Nephron (organoid): ENCODE results near the gene ARHGAP31.
A peak's percentile ranks its signal among the peaks of the same experiment; 100 is the strongest.

Experiments
- H3K27ac Mint-ChIP-seq, 3 experiments: 2 replicates each; pipeline ENCODE4 v1.8.0; 2020; ENCODE audit warnings: mixed read lengths in 3 of 3, mild to moderate bottlenecking in 2 of 3, moderate library complexity in 1 of 3
- H3K27me3 Mint-ChIP-seq: 2 replicates; pipeline ENCODE4 v1.8.0; 2021; ENCODE audit warnings: low read depth, mild to moderate bottlenecking, moderate library complexity, mixed read lengths
- H3K36me3 Mint-ChIP-seq: 2 replicates; pipeline ENCODE4 v1.8.0; 2020; ENCODE audit warnings: low read depth, mixed read lengths
- H3K4me1 Mint-ChIP-seq: 2 replicates; pipeline ENCODE4 v1.8.0; 2020; ENCODE audit warnings: mixed read lengths
- H3K4me3 Mint-ChIP-seq, 3 experiments: 2 replicates each; pipeline ENCODE4 v1.8.0; 2020; ENCODE audit warnings: mild to moderate bottlenecking in 3 of 3, mixed read lengths in 3 of 3, moderate library complexity in 2 of 3
- H3K9me3 Mint-ChIP-seq: 2 replicates; pipeline ENCODE4 v1.8.0; 2020; ENCODE audit warnings: mixed read lengths
- CTCF ChIP-seq, 3 experiments: fragments of 200-600 bp; sonication (generic); IDR thresholded peaks; one replicate each; pipeline ENCODE4 v1.5.0; 2021; ENCODE audit warnings: antibody characterized with exemption in 3 of 3; ENCODE audit not compliant: unreplicated experiment in 3 of 3

The ARHGAP31 gene

DNA sequence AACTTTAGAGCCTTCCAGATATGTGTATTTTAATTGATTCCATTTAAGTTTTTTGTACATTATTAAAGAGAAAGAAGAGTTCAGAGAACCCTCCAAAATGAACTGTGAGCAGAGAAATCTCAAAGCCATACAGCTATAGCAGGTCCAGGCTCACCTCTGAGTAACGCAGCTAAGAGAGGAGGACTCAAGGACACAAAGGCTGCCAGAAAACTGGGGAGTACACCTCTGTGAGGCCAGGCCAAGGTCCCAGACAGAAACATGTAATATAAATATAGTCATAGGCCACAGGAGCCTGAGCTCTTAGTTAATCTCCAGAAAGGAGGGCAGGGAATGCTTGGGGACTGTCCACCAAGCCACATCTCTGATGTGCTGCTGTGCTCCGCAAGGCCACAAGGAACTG, 102.7 kb downstream of the ARHGAP31 start:
- Mint-ChIP-seq H3K4me1 (no peaks in the 10 kb centered on the region), H3K4me3 (no peak overlapping the region), H3K27me3 (no peaks in the 10 kb centered on the region), H3K27ac (no peak overlapping the region), H3K9me3 (no peaks in the 10 kb centered on the region), H3K36me3 (peaks cover 27% of the 10 kb centered on the region)
- no peak for TF ChIP-seq CTCF (IDR thresholded peaks at IDR 0.05; ENCODE audit: unreplicated experiment in 3 of 3)

- no peaks in the 10 kb centered on the region for H3K9me3 Mint-ChIP-seq
- H3K36me3 Mint-ChIP-seq: peaks cover 14% of the 10 kb centered on the region
- H3K4me1 Mint-ChIP-seq: peaks cover 9% of the 10 kb centered on the region
- no peak overlapping the region for H3K27ac Mint-ChIP-seq
- H3K27me3 Mint-ChIP-seq: no peaks in the 10 kb centered on the region
- H3K4me3 Mint-ChIP-seq: no peak overlapping the region
- TF ChIP-seq CTCF (IDR thresholded peaks at IDR 0.05; ENCODE audit: unreplicated experiment in 3 of 3): no peak
Observed at GRCh38 chr3:119400466-119400865, 106.3 kb downstream of the ARHGAP31 start.

DNA sequence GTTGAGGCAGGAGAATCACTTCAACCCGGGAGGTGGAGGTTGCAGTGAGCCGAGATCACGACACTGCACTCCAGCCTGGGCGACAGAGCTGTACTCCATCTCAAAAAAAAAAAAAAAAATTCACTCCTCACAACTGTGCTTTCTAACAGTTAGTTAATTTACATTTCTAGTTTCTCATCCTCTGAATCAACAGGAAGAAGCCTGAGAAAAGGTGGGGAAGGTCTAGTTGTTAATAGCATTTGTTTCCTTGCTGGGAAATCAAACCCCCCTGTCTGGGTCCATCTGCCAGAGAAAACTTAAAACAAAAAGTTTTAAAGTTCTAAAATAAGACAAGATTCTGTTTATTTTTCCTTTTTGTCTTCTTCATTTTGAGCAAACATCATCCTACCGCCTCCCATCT, 106.9 kb downstream of the ARHGAP31 start:
- no peak for TF ChIP-seq CTCF (IDR thresholded peaks at IDR 0.05; ENCODE audit: unreplicated experiment in 3 of 3)
- H3K36me3 Mint-ChIP-seq: peaks cover 18% of the 10 kb centered on the region
- H3K27ac Mint-ChIP-seq: no peak overlapping the region
- no peaks in the 10 kb centered on the region for H3K27me3 Mint-ChIP-seq
- H3K9me3 Mint-ChIP-seq: no peaks in the 10 kb centered on the region
- no peak overlapping the region for H3K4me3 Mint-ChIP-seq
- peaks cover 9% of the 10 kb centered on the region for H3K4me1 Mint-ChIP-seq

DNA sequence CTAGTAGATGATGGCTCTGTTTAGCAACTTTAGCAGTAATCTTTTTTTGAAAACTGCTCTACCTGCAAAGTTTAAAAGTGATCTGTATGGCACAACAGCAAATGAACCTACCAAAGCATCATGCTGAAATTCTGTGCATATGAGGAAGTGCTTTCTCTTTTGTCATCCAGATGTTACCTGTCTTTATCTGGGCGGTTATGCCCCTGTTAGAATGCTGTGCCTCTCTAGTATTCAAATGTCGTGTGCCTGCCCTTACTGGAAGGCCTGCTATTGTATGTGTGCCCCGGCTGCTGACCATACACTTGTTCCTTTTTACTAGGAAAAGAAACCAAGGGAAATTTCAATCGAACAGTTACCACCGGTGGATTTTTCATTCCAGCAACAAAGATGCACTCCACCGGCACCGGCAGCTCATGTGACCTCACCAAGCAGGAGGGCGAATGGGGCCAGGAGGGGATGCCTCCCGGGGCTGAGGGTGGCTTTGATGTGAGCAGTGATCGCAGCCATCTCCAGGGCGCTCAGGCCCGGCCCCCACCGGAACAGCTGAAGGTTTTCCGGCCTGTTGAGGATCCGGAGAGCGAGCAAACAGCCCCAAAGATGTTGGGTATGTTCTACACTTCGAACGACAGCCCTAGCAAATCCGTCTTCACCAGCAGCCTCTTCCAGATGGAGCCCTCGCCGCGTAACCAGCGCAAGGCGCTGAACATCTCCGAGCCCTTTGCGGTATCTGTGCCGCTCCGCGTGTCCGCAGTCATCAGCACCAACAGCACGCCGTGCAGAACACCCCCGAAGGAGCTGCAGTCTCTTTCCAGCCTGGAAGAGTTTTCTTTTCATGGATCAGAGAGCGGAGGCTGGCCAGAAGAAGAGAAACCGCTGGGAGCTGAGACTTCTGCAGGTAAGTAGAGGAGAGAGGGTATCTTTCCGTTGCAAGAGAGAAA, 107.6 kb downstream of the ARHGAP31 start:
- H3K27ac Mint-ChIP-seq: no peak overlapping the region
- no peak overlapping the region for H3K4me3 Mint-ChIP-seq
- H3K9me3 Mint-ChIP-seq: no peaks in the 10 kb centered on the region
- H3K27me3 Mint-ChIP-seq: no peaks in the 10 kb centered on the region
- H3K36me3 Mint-ChIP-seq: peaks cover 18% of the 10 kb centered on the region
- peaks cover 9% of the 10 kb centered on the region for H3K4me1 Mint-ChIP-seq
- no peak for TF ChIP-seq CTCF (IDR thresholded peaks at IDR 0.05; ENCODE audit: unreplicated experiment in 3 of 3)

DNA sequence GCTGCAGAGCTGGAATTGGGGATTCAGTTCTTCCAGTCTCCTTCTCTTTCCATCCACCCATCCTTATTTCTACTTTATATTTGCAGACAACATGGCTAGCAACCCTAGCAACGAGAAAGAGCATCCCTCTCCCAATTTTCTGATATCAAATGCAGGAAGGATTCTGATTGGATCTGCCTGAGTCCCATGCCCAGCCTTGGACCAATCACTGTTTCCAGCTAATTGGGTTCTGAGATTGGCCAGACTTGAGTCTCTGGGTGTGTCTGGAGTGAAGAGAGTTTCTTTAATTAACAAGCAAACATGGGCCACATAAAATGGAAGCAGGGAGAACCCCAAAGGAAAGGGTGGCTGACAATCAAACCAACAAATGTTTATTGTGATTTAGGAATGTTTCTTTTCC, 108.6 kb downstream of the ARHGAP31 start:
- Mint-ChIP-seq H3K27me3 (no peaks in the 10 kb centered on the region), H3K4me3 (no peak overlapping the region), H3K4me1 (peaks cover 9% of the 10 kb centered on the region), H3K9me3 (no peaks in the 10 kb centered on the region), H3K36me3 (peaks cover 18% of the 10 kb centered on the region), H3K27ac (no peak overlapping the region)
- TF ChIP-seq CTCF (IDR thresholded peaks at IDR 0.05; ENCODE audit: unreplicated experiment in 3 of 3): no peak

- Mint-ChIP-seq H3K4me1 (peaks cover 9% of the 10 kb centered on the region), H3K27me3 (no peaks in the 10 kb centered on the region), H3K4me3 (no peak overlapping the region), H3K27ac (peak overlapping the region in 2 of 3 experiments; percentile 2 to 24), H3K36me3 (peaks cover 18% of the 10 kb centered on the region), H3K9me3 (no peaks in the 10 kb centered on the region)
- TF ChIP-seq CTCF (IDR thresholded peaks at IDR 0.05; ENCODE audit: unreplicated experiment in 3 of 3): no peak
Observed at GRCh38 chr3:119403201-119403600, 109.0 kb downstream of the ARHGAP31 start.
